ENCODE data around the gene PRR23E.

PRR23E gene

DNA sequence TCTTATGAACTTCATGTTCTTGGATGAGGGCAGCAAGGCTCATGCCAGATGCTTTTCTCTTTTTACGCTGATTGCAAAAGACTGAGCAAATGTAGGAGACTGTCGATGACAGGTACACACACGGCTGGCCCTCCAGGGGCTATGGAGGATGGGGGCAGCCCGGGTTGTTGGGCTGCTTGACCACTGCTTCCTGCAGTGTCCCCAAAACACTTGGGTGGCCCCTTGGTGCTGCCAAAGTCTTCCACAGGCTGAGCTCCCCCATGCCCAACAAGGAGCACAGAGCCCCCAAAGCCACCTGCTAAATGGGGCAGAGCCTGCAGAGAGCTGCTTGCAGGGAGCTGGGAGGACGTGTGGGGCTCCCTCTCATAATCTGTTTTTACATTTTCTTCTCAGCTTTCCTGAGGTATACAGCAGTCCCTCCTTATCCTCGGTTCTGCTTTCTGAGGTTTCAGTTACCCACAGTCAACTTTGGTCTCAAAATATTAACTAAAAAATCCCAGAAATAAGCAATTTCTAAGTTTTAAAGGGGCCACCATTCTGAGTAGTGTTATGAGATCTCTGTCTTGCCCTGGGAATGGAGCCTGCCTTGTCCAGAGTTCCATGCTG lies 7.3 kb downstream of the PRR23E start:
- ATAC-seq (replicated peaks) (no peak), DNase-seq (no peak)
- Mint-ChIP-seq H3K4me1 (ENCODE audit: low read depth in 2 of 2) (no peaks in the 10 kb centered on the region), H3K36me3 (ENCODE audit: insufficient read depth) (no peaks in the 10 kb centered on the region), H3K27me3 (peaks cover 27 to 52% of the 10 kb centered on the region in 2 donors), H3K9me3 (no peaks in the 10 kb centered on the region), H3K27ac (no peak overlapping the region), H3K4me3 (no peak overlapping the region)

DNA sequence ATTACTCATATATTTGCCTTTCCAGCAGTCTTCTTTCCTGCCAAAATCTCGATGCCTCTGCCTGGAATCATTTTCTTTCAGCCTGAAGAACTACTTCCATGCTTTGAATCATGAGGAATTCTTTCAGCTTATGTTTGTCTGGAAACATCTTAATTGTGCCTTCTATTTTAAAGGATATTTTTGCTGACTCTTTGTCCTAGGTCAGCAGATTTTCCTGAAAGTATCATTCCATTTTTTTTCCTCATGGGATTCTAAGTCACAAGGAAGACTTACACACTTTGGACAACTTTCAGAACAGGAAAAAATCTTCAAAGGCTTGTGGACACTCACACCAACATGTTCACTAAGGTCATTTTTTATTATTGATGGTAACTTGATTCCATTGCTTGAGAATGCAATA lies 10.1 kb downstream of the PRR23E start:
- H3K27me3 Mint-ChIP-seq, result peaks cover 20 to 50% of the 10 kb centered on the region in 2 donors
- DNase-seq (no peak), ATAC-seq (replicated peaks) (no peak)
- H3K36me3 Mint-ChIP-seq (ENCODE audit: insufficient read depth), result no peaks in the 10 kb centered on the region
- no peaks in the 10 kb centered on the region for H3K9me3 Mint-ChIP-seq
- no peaks in the 10 kb centered on the region for H3K4me1 Mint-ChIP-seq (ENCODE audit: low read depth in 2 of 2)
- no peak overlapping the region for H3K4me3 Mint-ChIP-seq
- no peak overlapping the region for H3K27ac Mint-ChIP-seq

DNA sequence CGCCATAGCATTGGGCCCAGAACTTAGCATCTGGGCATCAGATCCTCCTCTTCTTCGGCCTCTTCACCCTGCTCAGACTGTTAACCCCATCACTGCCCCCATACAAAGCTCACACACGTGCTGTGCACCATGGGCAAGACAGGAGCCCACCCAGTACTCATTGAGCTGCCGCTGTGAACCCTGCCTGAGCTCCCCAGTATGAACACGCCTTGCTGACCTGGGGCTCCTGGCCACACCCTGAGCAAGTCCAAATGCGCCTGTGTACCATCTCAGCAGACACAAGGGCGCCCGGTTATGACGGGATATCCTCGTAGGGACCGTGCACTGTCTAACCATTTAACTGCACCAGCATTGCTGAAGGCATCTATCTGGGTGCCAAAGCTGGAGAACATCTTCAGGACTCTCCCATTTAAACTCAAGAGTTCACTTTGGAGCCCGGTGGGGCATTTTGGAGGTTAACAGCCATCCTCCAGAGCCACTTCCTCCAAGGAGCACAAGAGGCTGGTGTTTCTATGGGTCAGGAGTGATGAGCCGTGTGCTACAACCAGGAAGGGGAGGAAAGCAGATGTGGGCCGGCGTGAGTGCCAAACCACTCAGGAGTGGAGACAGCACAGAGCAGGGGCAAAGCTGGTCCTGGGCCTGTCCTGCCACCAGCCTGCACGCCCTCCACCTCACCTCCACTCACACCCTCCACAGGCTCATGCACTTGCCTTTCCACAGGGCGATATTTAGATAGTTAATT lies 12.1 kb downstream of the PRR23E start:
- ATAC-seq (replicated peaks), result no peak
- Mint-ChIP-seq H3K27me3 (peaks cover 14 to 61% of the 10 kb centered on the region in 2 donors), H3K4me1 (ENCODE audit: low read depth in 2 of 2) (no peaks in the 10 kb centered on the region), H3K4me3 (no peak overlapping the region), H3K27ac (no peak overlapping the region), H3K9me3 (no peaks in the 10 kb centered on the region), H3K36me3 (ENCODE audit: insufficient read depth) (no peaks in the 10 kb centered on the region)
- DNase-seq, result no peak

DNA sequence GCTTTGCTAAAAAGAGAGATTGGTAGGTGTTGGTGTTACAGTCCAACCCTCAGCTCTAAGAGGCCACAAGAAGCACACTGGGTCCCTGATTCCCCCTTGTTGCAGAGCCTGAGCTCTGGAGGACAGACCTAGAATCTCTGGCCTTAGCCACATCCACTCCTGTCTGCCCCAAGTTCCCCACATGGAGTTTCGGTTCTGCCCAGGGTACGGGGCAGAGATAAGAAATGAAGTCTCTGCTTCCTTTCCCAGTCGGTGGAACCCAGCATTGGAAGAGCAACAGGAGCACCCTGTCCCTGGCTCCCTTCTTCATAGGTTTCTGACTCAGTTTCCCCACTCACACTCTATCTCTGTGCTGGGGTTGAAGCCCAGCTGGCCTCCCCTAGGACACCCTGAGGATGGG lies 13.2 kb downstream of the PRR23E start:
- no peaks in the 10 kb centered on the region for H3K4me1 Mint-ChIP-seq (ENCODE audit: low read depth in 2 of 2)

DNA sequence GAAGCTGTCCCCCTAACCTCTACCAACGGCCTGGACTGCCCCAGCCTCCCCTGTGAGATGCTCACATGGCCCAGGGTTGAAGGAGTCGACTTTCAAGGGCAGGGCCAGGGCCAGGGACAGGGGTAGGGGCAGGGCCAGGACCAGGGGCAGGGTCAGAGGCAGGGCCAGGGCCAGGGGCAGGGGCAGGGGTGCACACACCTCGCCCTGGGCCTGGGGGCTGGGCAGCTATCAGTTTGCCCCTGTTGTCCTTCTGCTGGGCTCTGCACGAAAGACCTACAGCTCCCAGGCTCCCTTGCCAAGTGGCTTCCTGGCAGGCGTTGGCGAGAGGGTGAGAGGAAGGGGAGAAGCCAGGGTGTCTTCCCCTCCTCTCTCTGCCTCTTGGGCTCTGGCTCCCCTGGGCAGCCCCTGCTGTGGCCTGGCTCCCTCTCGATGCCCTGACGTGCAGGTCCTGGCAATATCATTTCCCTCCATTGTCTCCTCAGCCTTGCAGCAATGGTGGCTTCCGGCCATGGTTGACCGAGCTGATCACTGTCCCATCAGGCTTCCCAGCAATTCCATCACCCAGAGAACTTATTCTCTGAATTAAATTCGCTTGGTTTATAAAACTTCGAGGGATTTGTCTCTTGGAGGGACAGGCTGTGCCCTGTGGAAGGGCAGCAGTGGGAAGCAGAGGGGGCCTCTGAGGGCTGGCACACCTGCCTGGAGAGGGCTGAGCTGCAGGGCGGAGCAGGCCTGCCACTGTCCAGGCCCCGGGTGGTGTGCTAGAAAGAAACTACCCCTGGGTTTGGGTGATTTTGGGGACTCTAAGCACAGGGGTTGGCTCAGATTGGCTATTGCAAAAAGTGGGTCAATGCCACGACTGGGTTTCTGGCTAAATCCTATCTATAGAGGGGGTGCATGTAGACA lies 13.9 kb downstream of the PRR23E start:
- H3K4me1 Mint-ChIP-seq (ENCODE audit: low read depth in 2 of 2), result no peaks in the 10 kb centered on the region
- no peak overlapping the region for H3K4me3 Mint-ChIP-seq
- no peak for DNase-seq
- H3K27me3 Mint-ChIP-seq, result peaks cover 9 to 63% of the 10 kb centered on the region in 2 donors
- ATAC-seq (replicated peaks), result no peak
- H3K27ac Mint-ChIP-seq, result no peak overlapping the region
- H3K36me3 Mint-ChIP-seq (ENCODE audit: insufficient read depth), result no peaks in the 10 kb centered on the region
- no peaks in the 10 kb centered on the region for H3K9me3 Mint-ChIP-seq

More for the DNA sequence above, 13.2 kb downstream of the PRR23E start:
- H3K27me3 Mint-ChIP-seq, result peaks cover 13 to 56% of the 10 kb centered on the region in 2 donors
- H3K9me3 Mint-ChIP-seq, result no peaks in the 10 kb centered on the region
- DNase-seq (no peak), ATAC-seq (replicated peaks) (no peak)
- H3K4me3 Mint-ChIP-seq, result no peak overlapping the region
- no peaks in the 10 kb centered on the region for H3K36me3 Mint-ChIP-seq (ENCODE audit: insufficient read depth)
- H3K27ac Mint-ChIP-seq, result no peak overlapping the region

DNA sequence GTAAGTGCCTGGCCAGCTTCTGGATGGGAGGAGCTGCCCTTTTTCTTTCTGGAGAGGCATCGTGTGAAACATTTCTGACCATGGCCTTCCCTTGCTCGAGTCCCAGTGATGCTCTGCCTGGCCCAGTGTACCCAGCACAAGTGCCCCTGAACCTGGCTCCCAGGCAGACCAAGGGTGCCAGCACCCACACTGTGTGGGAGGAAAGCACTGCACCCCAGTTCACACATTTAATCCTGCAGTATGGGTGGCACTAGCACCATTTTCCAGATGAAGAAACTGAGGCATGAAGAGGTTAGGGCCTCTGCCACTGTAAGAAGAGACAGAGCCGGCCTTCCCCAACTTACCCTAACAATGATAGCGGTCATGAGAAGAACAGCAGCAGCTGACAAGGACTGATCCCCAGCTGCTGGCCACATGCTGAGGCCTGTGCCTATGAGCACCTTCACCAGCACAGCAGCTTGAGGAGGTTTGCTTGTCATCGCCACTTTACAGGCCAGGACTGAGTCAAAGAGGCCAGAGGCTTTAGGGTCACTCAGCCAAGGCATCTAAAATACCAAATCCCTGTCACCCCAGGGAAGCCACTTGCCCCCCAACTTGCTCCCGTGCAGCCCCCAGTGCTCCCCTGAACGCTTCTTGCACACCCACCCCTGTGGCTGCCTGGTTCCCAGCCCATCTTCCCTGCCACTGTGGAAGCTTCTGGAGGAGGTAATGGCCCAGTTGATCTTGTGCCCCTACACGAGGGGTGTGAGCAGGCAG lies 15.0 kb downstream of the PRR23E start:
- Mint-ChIP-seq H3K27me3 (peaks cover 14 to 74% of the 10 kb centered on the region in 2 donors), H3K9me3 (no peaks in the 10 kb centered on the region), H3K4me1 (ENCODE audit: low read depth in 2 of 2) (no peaks in the 10 kb centered on the region), H3K36me3 (ENCODE audit: insufficient read depth) (no peaks in the 10 kb centered on the region), H3K27ac (no peak overlapping the region), H3K4me3 (no peak overlapping the region)
- DNase-seq (no peak), ATAC-seq (replicated peaks) (no peak)

DNA sequence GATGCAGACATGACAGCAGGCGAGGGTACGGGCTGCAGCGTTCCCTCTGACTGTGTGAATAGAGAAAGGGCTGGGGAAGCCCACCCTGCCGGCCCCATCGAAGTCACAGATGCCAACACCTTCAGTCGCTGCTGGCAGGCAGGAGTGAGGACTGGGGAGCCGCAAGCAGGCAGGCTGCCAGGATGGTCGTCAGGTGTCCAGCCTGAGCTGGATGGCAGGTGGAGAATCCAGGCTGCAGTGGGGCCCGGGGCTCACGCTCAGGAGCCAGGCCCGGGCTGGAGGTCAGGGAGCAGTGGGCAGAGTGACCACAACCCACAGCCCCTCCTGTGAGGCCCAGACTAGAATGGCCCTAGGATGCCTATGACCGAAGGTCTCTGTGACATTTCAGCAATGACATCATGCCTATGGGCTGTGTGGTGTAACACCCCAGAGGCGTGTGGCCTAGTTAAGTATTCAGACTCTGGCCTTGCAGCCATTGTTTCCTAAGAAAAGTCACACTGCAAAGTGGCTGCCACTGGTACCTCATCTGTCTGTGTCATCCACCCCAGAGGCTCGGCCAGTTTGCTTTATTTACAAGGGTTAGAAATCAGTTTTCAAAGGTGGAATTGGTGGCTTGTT lies 15.7 kb downstream of the PRR23E start:
- ATAC-seq (replicated peaks) (no peak), DNase-seq (no peak)
- H3K36me3 Mint-ChIP-seq (ENCODE audit: insufficient read depth), result no peaks in the 10 kb centered on the region
- no peaks in the 10 kb centered on the region for H3K9me3 Mint-ChIP-seq
- no peak overlapping the region for H3K4me3 Mint-ChIP-seq
- H3K27me3 Mint-ChIP-seq, result peaks cover 17 to 77% of the 10 kb centered on the region in 2 donors
- H3K4me1 Mint-ChIP-seq (ENCODE audit: low read depth in 2 of 2), result no peaks in the 10 kb centered on the region
- no peak overlapping the region for H3K27ac Mint-ChIP-seq

DNA sequence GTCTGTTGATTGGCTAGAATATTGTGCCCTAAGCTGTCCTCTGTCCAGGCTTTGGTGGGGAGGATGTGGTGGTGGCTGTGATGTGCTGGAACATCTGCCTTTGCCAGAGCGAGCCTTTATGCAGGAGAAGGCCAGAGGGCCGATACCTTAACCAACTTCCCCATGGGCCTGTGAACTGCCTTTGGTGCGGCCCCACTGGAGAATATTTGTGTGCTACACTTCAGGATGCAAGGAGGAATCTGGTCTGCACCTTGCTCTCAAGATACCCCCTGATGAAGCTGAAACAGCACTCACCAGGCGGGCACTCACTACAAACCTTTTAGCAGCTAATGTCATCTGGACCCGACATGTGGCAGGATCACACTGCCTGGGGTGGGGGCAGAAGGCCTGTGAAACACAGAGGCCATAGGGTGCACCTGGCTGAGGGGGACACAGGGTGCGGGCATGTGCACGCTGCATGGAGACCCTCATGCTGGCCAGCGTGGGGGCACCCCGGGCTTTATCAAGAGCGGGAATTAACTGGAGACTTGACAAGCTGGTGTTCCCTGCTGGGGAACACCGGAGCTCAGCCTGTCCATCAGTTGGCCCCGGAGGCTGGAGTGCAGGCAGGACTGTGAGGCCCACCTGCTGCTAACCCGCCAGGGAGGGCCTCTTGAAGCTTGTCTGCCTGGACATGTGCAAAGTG lies 16.4 kb downstream of the PRR23E start:
- H3K4me1 Mint-ChIP-seq (ENCODE audit: low read depth in 2 of 2), result no peaks in the 10 kb centered on the region
- DNase-seq, result no peak
- no peaks in the 10 kb centered on the region for H3K9me3 Mint-ChIP-seq
- H3K27me3 Mint-ChIP-seq, result peaks cover 19 to 77% of the 10 kb centered on the region in 2 donors
- no peaks in the 10 kb centered on the region for H3K36me3 Mint-ChIP-seq (ENCODE audit: insufficient read depth)
- no peak overlapping the region for H3K4me3 Mint-ChIP-seq
- H3K27ac Mint-ChIP-seq, result no peak overlapping the region
- ATAC-seq (replicated peaks), result no peak

DNA sequence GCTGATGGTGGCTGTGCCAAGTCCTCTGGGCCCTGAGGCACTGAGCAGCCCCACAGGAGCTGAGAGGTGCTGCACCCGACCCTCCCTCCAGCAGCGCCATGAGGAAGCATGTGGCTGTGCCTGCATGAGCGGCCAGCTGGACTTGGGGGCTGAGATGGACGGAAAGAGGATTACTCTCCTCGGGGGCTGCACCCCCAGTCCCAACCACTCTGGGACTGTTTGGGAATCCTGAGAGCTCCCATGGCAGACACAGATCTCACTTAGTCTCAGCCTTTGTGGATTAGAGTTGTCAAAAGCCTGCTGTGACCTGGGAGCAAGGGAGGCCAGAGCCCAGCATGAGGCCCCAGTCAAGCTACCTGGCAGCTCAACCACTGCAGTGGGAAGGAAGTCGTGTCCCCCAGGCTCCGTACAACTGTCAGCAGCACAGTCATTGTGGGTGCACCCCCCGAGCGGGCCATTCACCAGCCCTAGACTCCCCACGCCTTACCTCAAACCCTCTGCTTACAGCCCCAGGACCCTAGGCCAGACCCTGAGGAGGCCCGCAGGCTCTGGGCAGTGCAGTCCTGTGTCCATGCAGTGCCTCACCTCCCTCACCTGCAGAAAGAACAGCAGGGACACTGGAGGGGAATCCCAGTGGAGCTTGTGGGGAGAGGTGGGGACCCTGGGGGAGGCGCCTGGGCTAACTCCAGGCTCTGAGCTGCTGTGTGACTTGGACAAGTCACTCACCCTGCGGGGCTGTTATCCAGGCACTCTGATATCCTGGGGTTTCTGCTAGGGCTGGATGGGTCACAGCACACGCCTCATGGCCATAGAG lies 17.1 kb downstream of the PRR23E start:
- H3K27ac Mint-ChIP-seq, result no peak overlapping the region
- H3K4me1 Mint-ChIP-seq (ENCODE audit: low read depth in 2 of 2), result no peaks in the 10 kb centered on the region
- no peak for DNase-seq
- peaks cover 27 to 69% of the 10 kb centered on the region in 2 donors for H3K27me3 Mint-ChIP-seq
- H3K36me3 Mint-ChIP-seq (ENCODE audit: insufficient read depth), result no peaks in the 10 kb centered on the region
- no peak for ATAC-seq (replicated peaks)
- no peak overlapping the region for H3K4me3 Mint-ChIP-seq
- no peaks in the 10 kb centered on the region for H3K9me3 Mint-ChIP-seq

DNA sequence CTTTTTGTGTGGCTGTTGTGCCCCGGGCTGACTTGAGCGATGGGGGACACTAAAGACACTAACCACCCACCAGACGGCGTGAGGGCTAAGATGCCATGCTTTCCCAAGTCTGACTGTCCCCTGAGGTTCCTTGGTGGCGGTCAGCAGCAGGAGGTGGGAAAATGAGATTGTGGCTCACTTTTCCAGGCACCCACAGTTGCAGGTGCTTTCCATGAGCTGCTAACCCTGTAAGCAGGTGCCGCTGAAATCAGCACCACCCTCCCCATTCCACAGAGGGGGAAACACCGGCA lies 17.7 kb downstream of the PRR23E start:
- DNase-seq (no peak), ATAC-seq (replicated peaks) (no peak)
- H3K27me3 Mint-ChIP-seq, result peaks cover 30 to 64% of the 10 kb centered on the region in 2 donors
- H3K27ac Mint-ChIP-seq, result no peak overlapping the region
- H3K4me3 Mint-ChIP-seq, result no peak overlapping the region
- no peaks in the 10 kb centered on the region for H3K4me1 Mint-ChIP-seq (ENCODE audit: low read depth in 2 of 2)
- no peaks in the 10 kb centered on the region for H3K9me3 Mint-ChIP-seq
- no peaks in the 10 kb centered on the region for H3K36me3 Mint-ChIP-seq (ENCODE audit: insufficient read depth)

DNA sequence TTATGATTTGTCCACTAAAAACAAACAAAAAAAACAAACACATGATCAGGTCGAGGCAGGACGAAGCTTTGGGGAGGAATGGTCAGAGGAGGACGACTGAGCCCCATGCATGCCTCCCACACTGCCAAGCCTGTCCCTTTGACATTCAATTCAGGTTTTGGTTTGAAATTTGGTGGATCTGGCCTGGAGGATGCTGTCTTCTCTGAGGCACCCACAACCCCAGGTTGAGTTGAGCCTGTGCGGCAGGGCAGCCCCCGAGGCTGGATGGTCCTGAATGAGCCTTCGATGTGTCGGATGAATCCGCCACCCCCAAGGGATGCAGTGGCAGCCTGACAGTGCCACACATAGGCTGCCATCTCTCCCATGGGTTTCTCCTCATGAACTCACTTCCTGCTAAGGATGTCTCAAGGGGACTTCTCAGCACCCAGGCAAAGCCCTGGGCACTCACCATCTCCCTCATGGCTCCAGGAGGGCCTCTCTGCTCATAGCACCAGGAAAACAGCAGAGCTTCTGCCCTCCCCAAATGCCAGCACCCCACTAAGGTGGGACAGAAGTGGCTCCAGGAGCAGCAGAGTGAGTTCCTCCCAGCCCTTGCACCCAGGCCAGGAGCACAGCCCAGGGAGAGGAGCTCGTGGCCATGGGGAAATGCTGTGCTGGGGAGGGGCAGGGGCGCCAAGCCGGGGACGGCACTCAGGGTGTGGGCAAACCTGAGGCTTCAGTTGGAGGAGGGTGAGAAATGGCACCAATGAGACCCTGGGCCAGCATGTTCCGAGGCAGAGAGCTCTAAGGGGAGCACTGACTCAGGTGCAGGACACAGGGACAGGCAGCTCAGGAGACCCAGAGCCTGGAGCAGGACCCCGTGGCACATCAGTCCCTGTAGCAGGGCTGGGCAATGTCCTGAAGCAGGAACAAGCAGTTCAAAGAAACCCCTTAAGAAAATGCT lies 18.5 kb downstream of the PRR23E start:
- Mint-ChIP-seq H3K9me3 (no peaks in the 10 kb centered on the region), H3K27me3 (peaks cover 30 to 59% of the 10 kb centered on the region in 2 donors), H3K27ac (no peak overlapping the region), H3K4me1 (ENCODE audit: low read depth in 2 of 2) (no peaks in the 10 kb centered on the region), H3K4me3 (no peak overlapping the region), H3K36me3 (ENCODE audit: insufficient read depth) (no peaks in the 10 kb centered on the region)
- DNase-seq, result no peak
- ATAC-seq (replicated peaks), result no peak
